ENCODE results near the gene ZNF217. TPM values are rescaled to one million over a fixed set of nuclear protein-coding genes. Genes with fewer than 3 reads are reported as not detected.

ZNF217 gene
- total RNA-seq, 1 experiment from 2014 or later: 33.8 TPM

DNA sequence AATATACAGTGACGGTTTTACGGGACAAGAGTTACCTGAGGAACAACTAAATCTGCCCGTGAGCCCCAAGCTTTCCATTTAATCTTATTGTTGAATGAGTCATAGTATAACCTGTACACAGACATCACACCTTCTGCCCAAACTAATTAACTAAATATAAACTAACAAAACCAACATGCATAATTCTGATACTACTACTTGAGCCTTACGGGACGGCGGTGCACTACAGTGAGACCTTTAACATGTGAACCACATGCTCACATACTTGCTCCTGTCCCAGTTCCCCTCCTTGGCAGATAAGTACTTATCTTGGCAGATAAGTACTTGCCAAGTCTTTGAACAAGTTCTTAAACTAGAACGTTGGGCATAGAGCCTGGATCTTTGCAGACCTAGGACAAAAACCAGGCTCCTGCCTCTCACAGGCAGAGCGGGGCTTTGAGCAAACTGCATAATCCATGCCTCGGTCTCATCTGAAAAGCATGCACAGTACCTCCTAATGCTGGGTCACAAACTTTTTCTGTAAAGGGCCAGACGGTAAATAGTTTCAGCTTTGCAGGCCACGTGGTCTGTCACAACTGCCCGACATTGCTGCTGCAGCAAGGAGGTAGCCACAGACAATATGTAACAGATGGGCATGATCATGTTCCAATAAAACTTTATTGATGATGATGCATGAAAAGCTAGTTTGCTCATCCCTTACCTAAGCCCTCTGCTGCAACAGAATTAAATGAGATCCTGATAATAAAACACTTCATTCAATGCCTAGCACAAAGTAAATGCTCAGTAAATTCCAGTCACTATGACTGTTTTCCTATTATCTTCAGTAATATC lies 23.0 kb downstream of the ZNF217 start:
- H3K36me3 ChIP-seq (ENCODE audit: control insufficient read depth in 1 of 2, insufficient read depth in 2 of 2, low read length in 2 of 2): peaks cover 30 to 63% of the 10 kb centered on the region in 2 experiments

More for the DNA sequence above, 23.0 kb downstream of the ZNF217 start:
- H2AFZ ChIP-seq (ENCODE audit: low read depth, low read length, poor library complexity, severe bottlenecking): no peak overlapping the region
- peaks cover 79% of the 10 kb centered on the region for H3K79me2 ChIP-seq (ENCODE audit: insufficient read depth, low read length)
- TF ChIP-seq RAD21 (IDR thresholded peaks at IDR 0.05; ENCODE audit: low read depth): no peak
- no peak for TF ChIP-seq JUND (IDR thresholded peaks at IDR 0.05)
- no peak for TF ChIP-seq EZH2 (IDR thresholded peaks at IDR 0.05)
- TF ChIP-seq ZFX (IDR thresholded peaks at IDR 0.05): no peak
- TF ChIP-seq FOSL1 (IDR thresholded peaks at IDR 0.05; ENCODE audit: low read depth): no peak
- no peak for TF ChIP-seq SRF (IDR thresholded peaks at IDR 0.05; ENCODE audit: low read depth)
- TF ChIP-seq, protein P1, sequence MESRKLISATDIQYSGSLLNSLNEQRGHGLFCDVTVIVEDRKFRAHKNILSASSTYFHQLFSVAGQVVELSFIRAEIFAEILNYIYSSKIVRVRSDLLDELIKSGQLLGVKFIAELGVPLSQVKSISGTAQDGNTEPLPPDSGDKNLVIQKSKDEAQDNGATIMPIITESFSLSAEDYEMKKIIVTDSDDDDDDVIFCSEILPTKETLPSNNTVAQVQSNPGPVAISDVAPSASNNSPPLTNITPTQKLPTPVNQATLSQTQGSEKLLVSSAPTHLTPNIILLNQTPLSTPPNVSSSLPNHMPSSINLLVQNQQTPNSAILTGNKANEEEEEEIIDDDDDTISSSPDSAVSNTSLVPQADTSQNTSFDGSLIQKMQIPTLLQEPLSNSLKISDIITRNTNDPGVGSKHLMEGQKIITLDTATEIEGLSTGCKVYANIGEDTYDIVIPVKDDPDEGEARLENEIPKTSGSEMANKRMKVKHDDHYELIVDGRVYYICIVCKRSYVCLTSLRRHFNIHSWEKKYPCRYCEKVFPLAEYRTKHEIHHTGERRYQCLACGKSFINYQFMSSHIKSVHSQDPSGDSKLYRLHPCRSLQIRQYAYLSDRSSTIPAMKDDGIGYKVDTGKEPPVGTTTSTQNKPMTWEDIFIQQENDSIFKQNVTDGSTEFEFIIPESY (IDR thresholded peaks at IDR 0.05; ENCODE audit: extremely low read depth, insufficient replicate concordance, low read length): no peak
- TF ChIP-seq CTCF (IDR thresholded peaks at IDR 0.05 in 2 of 3, conservative IDR thresholded peaks at IDR 0.05 in 1 of 3; ENCODE audit: borderline replicate concordance in 1 of 3, insufficient read depth in 1 of 3, low read depth in 2 of 3, low read length in 2 of 3): no peak
- no peak for TF ChIP-seq CBX3 (IDR thresholded peaks at IDR 0.05; ENCODE audit: low read depth)
- no peak for TF ChIP-seq POLR2AphosphoS5 (IDR thresholded peaks at IDR 0.05; ENCODE audit: low read depth, low read length)
- no peak for TF ChIP-seq SP1 (IDR thresholded peaks at IDR 0.05; ENCODE audit: low read depth)
- TF ChIP-seq EZH2phosphoT487 (IDR thresholded peaks at IDR 0.05; ENCODE audit: borderline replicate concordance): no peak
- TF ChIP-seq ATF3 (IDR thresholded peaks at IDR 0.05): no peak
- ChIA-PET RAD21 (ENCODE audit: low non-redundant PET in 1 of 2, low total read pairs in 2 of 2, uncharacterized antibody in 2 of 2, unreplicated experiment in 2 of 2) (no interaction called here), CTCF (interaction anchor here (0.6 kb wide), 1 partner anchor 23 kb away, joined by 3 read pairs; no protein-coding TSS in a partner anchor), POLR2A (no interaction called here)
- H3K9me3 ChIP-seq (ENCODE audit: control insufficient read depth in 1 of 2, insufficient read depth in 1 of 2, low read depth in 1 of 2, low read length in 2 of 2): no peaks in the 10 kb centered on the region
- no peaks in the 10 kb centered on the region for H3K27me3 ChIP-seq (ENCODE audit: insufficient read depth, low read length)
- no peak overlapping the region for H3K27ac ChIP-seq (ENCODE audit: low read depth, low read length)
- no peak for DNase-seq (ENCODE audit: low read depth, low spot score)
- H3K9me2 ChIP-seq (ENCODE audit: insufficient read depth): no peaks in the 10 kb centered on the region
- no peak overlapping the region for H3K4me3 ChIP-seq (replicated peaks in 1 of 2; ENCODE audit: low read depth in 1 of 2, low read length in 2 of 2)
- BruUV-seq (replicated peaks): no TSS peak
- intact Hi-C loops (cut with micrococcal nuclease): no loop called here
- H3K4me1 ChIP-seq (ENCODE audit: control insufficient read depth in 1 of 2, insufficient read depth in 2 of 2, low read length in 2 of 2): no peaks in the 10 kb centered on the region
- ATAC-seq: no peak
- no peak overlapping the region for H3K9ac ChIP-seq (ENCODE audit: low read length)
- no peak overlapping the region for H3K4me2 ChIP-seq (ENCODE audit: low read length)
- H4K20me1 ChIP-seq (ENCODE audit: insufficient read depth): 0 out of 2 replicates have a peak, but pooled peaks cover 4% of the 10 kb centered on the region
